ENCODE measurements around the gene FBXW2. TPM values are rescaled to one million over a fixed set of nuclear protein-coding genes. Genes with fewer than 3 reads are reported as not detected.
"Not testable (repeated sequence)": the region's sequence is repeated elsewhere in the genome, so short reads cannot be mapped to it uniquely, and the experiment has no call there.

FBXW2 gene
- total RNA-seq, 1 donor from 2014 or later, result 85.0 TPM

GRCh38 chr9:120746366-120746765 lies 46.9 kb downstream of the FBXW2 start:
- intact Hi-C loops (cut with micrococcal nuclease), result not testable (repeated sequence)

- intact Hi-C loops (cut with micrococcal nuclease), result no loop called here
Measured at GRCh38 chr9:120745278-120745677, 47.9 kb downstream of the FBXW2 start.

GRCh38 chr9:120742951-120743416 lies 50.2 kb downstream of the FBXW2 start:
- intact Hi-C loops (cut with micrococcal nuclease), result loop anchor here (1.0 kb wide), 2 partner anchors 317 to 577 kb away; no protein-coding TSS in a partner anchor

GRCh38 chr9:120741701-120742100 lies 51.5 kb downstream of the FBXW2 start:
- intact Hi-C loops (cut with micrococcal nuclease), result no loop called here

- intact Hi-C loops (cut with micrococcal nuclease), result no loop called here
Measured at GRCh38 chr9:120741191-120741590, 52.0 kb downstream of the FBXW2 start.

- intact Hi-C loops (cut with micrococcal nuclease), result no loop called here
Measured at GRCh38 chr9:120740132-120740531, 53.1 kb downstream of the FBXW2 start.

- intact Hi-C loops (cut with micrococcal nuclease), result no loop called here
Measured at GRCh38 chr9:120737416-120738165, 55.6 kb downstream of the FBXW2 start.

GRCh38 chr9:120736881-120737280 lies 56.3 kb downstream of the FBXW2 start:
- intact Hi-C loops (cut with micrococcal nuclease), result no loop called here

GRCh38 chr9:120735415-120736126 lies 57.6 kb downstream of the FBXW2 start:
- intact Hi-C loops (cut with micrococcal nuclease), result no loop called here

GRCh38 chr9:120734607-120735410 lies 58.4 kb downstream of the FBXW2 start:
- intact Hi-C loops (cut with micrococcal nuclease), result no loop called here

- intact Hi-C loops (cut with micrococcal nuclease), result no loop called here
Measured at GRCh38 chr9:120733190-120733589, 60.0 kb downstream of the FBXW2 start.

GRCh38 chr9:120730654-120731514 lies 62.3 kb downstream of the FBXW2 start:
- intact Hi-C loops (cut with micrococcal nuclease), result no loop called here

GRCh38 chr9:120729791-120730241 lies 63.4 kb downstream of the FBXW2 start:
- intact Hi-C loops (cut with micrococcal nuclease), result no loop called here

GRCh38 chr9:120726484-120726883 lies 66.7 kb downstream of the FBXW2 start:
- intact Hi-C loops (cut with micrococcal nuclease), result loop anchor here (1.0 kb wide), 1 partner anchor 12 kb away; the partner anchor contains the start of gene MEGF9

GRCh38 chr9:120725907-120726306 lies 67.3 kb downstream of the FBXW2 start:
- intact Hi-C loops (cut with micrococcal nuclease), result loop anchor here (1.0 kb wide), 1 partner anchor 12 kb away; the partner anchor contains the start of gene MEGF9

GRCh38 chr9:120724757-120725400 lies 68.3 kb downstream of the FBXW2 start:
- intact Hi-C loops (cut with micrococcal nuclease), result no loop called here

GRCh38 chr9:120723565-120723964 lies 69.7 kb downstream of the FBXW2 start:
- intact Hi-C loops (cut with micrococcal nuclease), result no loop called here

- intact Hi-C loops (cut with micrococcal nuclease), result no loop called here
Measured at GRCh38 chr9:120720404-120720803, 72.8 kb downstream of the FBXW2 start.

- intact Hi-C loops (cut with micrococcal nuclease), result no loop called here
Measured at GRCh38 chr9:120718316-120718715, 74.9 kb downstream of the FBXW2 start.

- intact Hi-C loops (cut with micrococcal nuclease), result no loop called here
Measured at GRCh38 chr9:120717176-120717575, 76.0 kb downstream of the FBXW2 start.
